ENCODE results near the gene TCEAL2. TPM values are rescaled to one million over a fixed set of nuclear protein-coding genes. Genes with fewer than 3 reads are reported as not detected.
"Not testable (repeated sequence)": the region's sequence is repeated elsewhere in the genome, so short reads cannot be mapped to it uniquely, and the experiment has no call there.

TCEAL2 gene
- total RNA-seq: 0.80 to 1.4 TPM (median 1.4 TPM) in 3 replicates

GRCh38 chrX:102125436-102125835 is at the start of gene TCEAL2:
Gene TCEAL2 (plus strand): TSS chrX:102125679. CDS start chrX:102126831, 1,152 bp downstream.
- not testable (repeated sequence) for H3K4me1 Mint-ChIP-seq; H3K36me3 Mint-ChIP-seq; H3K27ac Mint-ChIP-seq; DNase-seq (ENCODE audit: low spot score in 2 of 2, unreplicated experiment in 2 of 2)
- Mint-ChIP-seq H3K27me3 (ENCODE audit: low read depth) (peaks cover 46% of the 10 kb centered on the region), H3K9me3 (peaks cover 34% of the 10 kb centered on the region), H3K4me3 (peak within 1 kb of the TSS; percentile 51)

GRCh38 chrX:102077426-102077825 is 48.1 kb upstream of the TCEAL2 start:
- H3K4me3 Mint-ChIP-seq: no peak overlapping the region
- H3K4me1 Mint-ChIP-seq: no peaks in the 10 kb centered on the region
- H3K27me3 Mint-ChIP-seq (ENCODE audit: low read depth): no peaks in the 10 kb centered on the region
- no peak overlapping the region for H3K27ac Mint-ChIP-seq
- H3K9me3 Mint-ChIP-seq: peaks cover 72% of the 10 kb centered on the region
- no peak for TF ChIP-seq CTCF (IDR thresholded peaks at IDR 0.05; ENCODE audit: unreplicated experiment)
- H3K36me3 Mint-ChIP-seq: no peaks in the 10 kb centered on the region
- DNase-seq (ENCODE audit: low spot score in 2 of 2, unreplicated experiment in 2 of 2): no peak

- H3K27me3 Mint-ChIP-seq (ENCODE audit: low read depth): no peaks in the 10 kb centered on the region
- H3K9me3 Mint-ChIP-seq: peaks cover 59% of the 10 kb centered on the region
- no peak overlapping the region for H3K4me3 Mint-ChIP-seq
- H3K27ac Mint-ChIP-seq: no peak overlapping the region
- no peak for DNase-seq (ENCODE audit: low spot score in 2 of 2, unreplicated experiment in 2 of 2)
- H3K4me1 Mint-ChIP-seq: no peaks in the 10 kb centered on the region
- no peaks in the 10 kb centered on the region for H3K36me3 Mint-ChIP-seq
- no peak for TF ChIP-seq CTCF (IDR thresholded peaks at IDR 0.05; ENCODE audit: unreplicated experiment)
These were observed 39.8 kb upstream of the TCEAL2 start for GRCh38 chrX:102085706-102086105.

GRCh38 chrX:102113367-102113766 is 12.1 kb upstream of the TCEAL2 start:
- no peak for TF ChIP-seq CTCF (IDR thresholded peaks at IDR 0.05; ENCODE audit: unreplicated experiment)
- H3K4me3 Mint-ChIP-seq: no peak overlapping the region
- no peak overlapping the region for H3K27ac Mint-ChIP-seq
- H3K36me3 Mint-ChIP-seq: no peaks in the 10 kb centered on the region
- no peaks in the 10 kb centered on the region for H3K27me3 Mint-ChIP-seq (ENCODE audit: low read depth)
- H3K4me1 Mint-ChIP-seq: no peaks in the 10 kb centered on the region
- H3K9me3 Mint-ChIP-seq: peaks cover 52% of the 10 kb centered on the region
- DNase-seq (ENCODE audit: low spot score in 2 of 2, unreplicated experiment in 2 of 2): no peak

GRCh38 chrX:102115748-102116147 is 9.7 kb upstream of the TCEAL2 start:
- peaks cover 57% of the 10 kb centered on the region for H3K9me3 Mint-ChIP-seq

GRCh38 chrX:102125014-102125413 is 465 bp upstream of the TCEAL2 start:
- Mint-ChIP-seq H3K27me3 (ENCODE audit: low read depth) (peaks cover 46% of the 10 kb centered on the region), H3K9me3 (peaks cover 35% of the 10 kb centered on the region), H3K4me3 (peak overlapping the region; percentile 51)
- H3K4me1 Mint-ChIP-seq; DNase-seq (ENCODE audit: low spot score in 2 of 2, unreplicated experiment in 2 of 2); H3K27ac Mint-ChIP-seq; H3K36me3 Mint-ChIP-seq: not testable (repeated sequence)

More at GRCh38 chrX:102115748-102116147, 9.7 kb upstream of the TCEAL2 start:
- no peak overlapping the region for H3K27ac Mint-ChIP-seq
- no peaks in the 10 kb centered on the region for H3K27me3 Mint-ChIP-seq (ENCODE audit: low read depth)
- H3K4me3 Mint-ChIP-seq: no peak overlapping the region
- DNase-seq (ENCODE audit: low spot score in 2 of 2, unreplicated experiment in 2 of 2): no peak
- TF ChIP-seq CTCF (IDR thresholded peaks at IDR 0.05; ENCODE audit: unreplicated experiment): no peak
- H3K36me3 Mint-ChIP-seq: no peaks in the 10 kb centered on the region
- H3K4me1 Mint-ChIP-seq: no peaks in the 10 kb centered on the region

- H3K27me3 Mint-ChIP-seq (ENCODE audit: low read depth): peaks cover 46% of the 10 kb centered on the region
- not testable (repeated sequence) for DNase-seq (ENCODE audit: low spot score in 2 of 2, unreplicated experiment in 2 of 2); H3K27ac Mint-ChIP-seq; H3K36me3 Mint-ChIP-seq; H3K4me1 Mint-ChIP-seq
- peaks cover 32% of the 10 kb centered on the region for H3K9me3 Mint-ChIP-seq
- H3K4me3 Mint-ChIP-seq: peak overlapping the region; percentile 31
These were observed 770 bp downstream of the TCEAL2 start for GRCh38 chrX:102126080-102126818.
